H1 (cell line): Measurements from ENCODE around the gene PI16. TPM values are rescaled to one million over a fixed set of nuclear protein-coding genes. Genes with fewer than 3 reads are reported as not detected.

Experiments
- MAFK ChIP-seq: IDR thresholded peaks from 2 replicates; pipeline ENCODE4 v1.6.1; 2012; ENCODE audit warnings: low read depth, mild to moderate bottlenecking, improper control_type of control experiment, low read length
- RFX5 ChIP-seq: IDR thresholded peaks from 2 replicates; pipeline ENCODE4 v1.6.1; 2011; ENCODE audit warnings: low read depth, low read length, improper control_type of control experiment, borderline replicate concordance
- SIX5 ChIP-seq: IDR thresholded peaks from 2 replicates; pipeline ENCODE4 v1.6.1; 2011; ENCODE audit warnings: mild to moderate bottlenecking, low read depth, low read length
- polyA plus RNA-seq, 7 experiments: library from polyadenylated mRNA; depleted of rRNA in 3 of 7; stranded (reverse) in 5 of 7; unstranded in 2 of 7; fragments of >200 nt in 5 of 7; fragments of 200-250 nt in 2 of 7; gene quantifications; 1 replicate in 5 of 7; 2 replicates in 1 of 7; 4 replicates in 1 of 7; pipeline versions ENCODE4 v1.2.1 to v1.2.3, GENCODE V29; 2011 to 2013; ENCODE audit warnings: missing spikeins in 2 of 7, mixed read lengths in 2 of 7
- total RNA-seq: library from RNA; stranded (reverse); fragmentation: NEBNext Ultra II Directional; extraction: Animal tissue kit (Norgen Biotek cat#: 25700); gene quantifications from 2 replicates; pipeline ENCODE4 v1.2.1, GENCODE V29; 2021

PI16 gene
- total and polyA plus RNA-seq, 2 of the 8 experiments (the other 6 are each of a cell fraction or from before 2014, with no cell fraction given), result 0.05 TPM; not detected in 1

- TF ChIP-seq RFX5 (no peak), SIX5 (no peak), MAFK (no peak)
- TF ChIP-seq, all 59 proteins: peak for 0
These were observed 18.7 kb downstream of the PI16 start (continued) for GRCh38 chr6:36973190-36973589.
